Activated CD8-positive, alpha-beta memory T cell treated with anti-CD3 and anti-CD28 coated beads, Interleukin-2, amount 50 U/mL, for 24 hours (primary cell): ENCODE results near the gene MACC1.

ENCODE experiments used
- DNase-seq: peaks from one replicate; pipeline ENCODE4 v3.0.0-alpha.2; 2020; ENCODE audit errors: extremely low read depth

Gene MACC1, protein sequence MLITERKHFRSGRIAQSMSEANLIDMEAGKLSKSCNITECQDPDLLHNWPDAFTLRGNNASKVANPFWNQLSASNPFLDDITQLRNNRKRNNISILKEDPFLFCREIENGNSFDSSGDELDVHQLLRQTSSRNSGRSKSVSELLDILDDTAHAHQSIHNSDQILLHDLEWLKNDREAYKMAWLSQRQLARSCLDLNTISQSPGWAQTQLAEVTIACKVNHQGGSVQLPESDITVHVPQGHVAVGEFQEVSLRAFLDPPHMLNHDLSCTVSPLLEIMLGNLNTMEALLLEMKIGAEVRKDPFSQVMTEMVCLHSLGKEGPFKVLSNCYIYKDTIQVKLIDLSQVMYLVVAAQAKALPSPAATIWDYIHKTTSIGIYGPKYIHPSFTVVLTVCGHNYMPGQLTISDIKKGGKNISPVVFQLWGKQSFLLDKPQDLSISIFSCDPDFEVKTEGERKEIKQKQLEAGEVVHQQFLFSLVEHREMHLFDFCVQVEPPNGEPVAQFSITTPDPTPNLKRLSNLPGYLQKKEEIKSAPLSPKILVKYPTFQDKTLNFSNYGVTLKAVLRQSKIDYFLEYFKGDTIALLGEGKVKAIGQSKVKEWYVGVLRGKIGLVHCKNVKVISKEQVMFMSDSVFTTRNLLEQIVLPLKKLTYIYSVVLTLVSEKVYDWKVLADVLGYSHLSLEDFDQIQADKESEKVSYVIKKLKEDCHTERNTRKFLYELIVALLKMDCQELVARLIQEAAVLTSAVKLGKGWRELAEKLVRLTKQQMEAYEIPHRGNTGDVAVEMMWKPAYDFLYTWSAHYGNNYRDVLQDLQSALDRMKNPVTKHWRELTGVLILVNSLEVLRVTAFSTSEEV

DNA sequence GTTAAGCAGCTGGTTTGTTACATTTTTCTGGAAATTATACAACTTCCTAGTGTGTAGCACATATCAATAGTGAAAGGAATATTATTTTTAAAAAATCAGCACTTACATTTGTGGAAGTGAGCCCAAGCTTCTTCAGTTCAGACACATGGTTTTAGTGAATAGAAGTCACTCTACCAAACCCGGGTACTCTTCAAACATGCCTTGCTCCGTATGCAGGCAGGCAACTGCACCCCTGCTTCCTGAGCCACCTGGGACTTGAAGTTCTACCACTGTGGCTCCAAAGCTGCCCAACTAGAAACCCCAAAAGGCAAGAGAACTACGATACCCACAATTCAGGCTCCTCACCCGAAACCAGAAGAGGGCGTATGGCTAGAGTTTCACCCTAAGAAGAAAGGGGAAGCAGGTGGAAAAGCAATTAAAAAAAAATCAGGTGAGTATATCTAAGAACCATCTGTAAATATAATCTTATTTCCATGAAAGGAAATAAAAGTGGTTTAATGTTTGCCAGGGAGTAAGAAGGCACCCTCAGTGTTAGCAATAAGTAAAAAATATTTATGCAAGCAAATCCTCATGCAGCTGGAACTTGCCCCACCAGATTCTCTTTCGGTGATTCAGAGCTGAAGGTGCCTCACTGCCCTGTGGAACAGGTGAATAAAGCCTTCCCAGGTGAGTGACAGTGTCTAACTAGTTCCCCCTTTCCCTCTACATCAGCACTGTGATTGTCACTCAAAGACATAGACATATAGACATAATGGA lies at the start of gene MACC1:
Gene MACC1 (minus strand): TSS at position 192 of the 756 bp plus-strand sequence. CDS start 55,522 bp downstream, outside the sequence.
- DNase-seq = no peak

DNA sequence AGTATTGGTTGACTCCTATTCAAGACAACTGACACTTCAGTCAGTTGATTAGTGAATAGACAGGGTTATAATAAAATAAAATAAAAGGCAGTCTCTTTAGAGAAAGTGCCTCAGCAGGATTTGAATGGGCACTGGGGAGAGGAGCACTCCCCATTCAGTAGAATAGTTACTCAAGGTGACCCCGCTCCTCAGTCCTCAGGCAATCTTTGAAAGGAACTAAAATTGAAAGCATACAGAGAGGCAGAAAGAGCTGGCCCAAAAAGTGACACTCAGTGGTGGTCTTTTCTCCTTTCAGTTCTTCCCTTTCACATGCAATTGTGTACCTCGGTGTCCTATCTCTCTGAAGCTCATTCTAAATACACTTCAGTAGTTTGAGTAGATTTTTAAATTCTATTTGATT lies 47.4 kb upstream of the MACC1 start:
- no peak for DNase-seq

DNA sequence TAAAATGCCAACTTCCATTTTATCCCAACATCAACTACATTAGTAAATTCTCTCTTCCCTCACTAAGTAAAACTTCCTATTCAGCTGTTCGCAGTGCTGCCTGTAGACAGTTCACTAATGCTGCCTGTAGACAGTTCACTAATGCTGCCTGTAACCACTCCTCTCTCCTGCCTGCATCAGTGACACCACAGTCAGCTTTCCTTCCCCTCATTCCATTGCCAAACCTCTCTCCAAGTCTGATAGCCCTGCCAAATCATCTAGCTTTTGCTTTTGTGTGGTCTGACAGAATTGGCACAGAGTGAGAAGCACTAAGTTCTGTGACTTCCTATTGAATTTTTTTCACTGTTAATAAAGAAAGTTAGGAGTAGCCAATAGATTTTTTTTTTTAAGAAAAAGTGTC lies 43.0 kb upstream of the MACC1 start:
- DNase-seq = no peak

DNA sequence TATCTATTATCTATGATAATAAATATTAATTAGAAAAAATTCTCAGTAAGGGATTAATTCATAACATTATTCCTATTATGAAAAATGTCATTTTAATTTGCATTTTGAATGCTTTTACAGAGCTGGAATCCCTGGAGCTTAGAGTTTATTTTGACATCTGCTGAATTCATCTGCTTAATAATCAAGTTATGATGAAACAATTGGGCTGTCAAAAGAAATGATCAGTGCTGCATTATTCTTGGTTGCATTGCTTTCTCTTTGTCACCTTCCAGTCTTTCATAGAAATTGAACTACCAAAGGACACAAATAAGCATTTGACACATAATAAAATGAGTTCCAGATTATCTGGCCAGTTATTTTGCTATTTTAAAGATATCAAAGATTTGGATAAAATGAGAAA lies 40.0 kb upstream of the MACC1 start:
- no peak for DNase-seq

DNA sequence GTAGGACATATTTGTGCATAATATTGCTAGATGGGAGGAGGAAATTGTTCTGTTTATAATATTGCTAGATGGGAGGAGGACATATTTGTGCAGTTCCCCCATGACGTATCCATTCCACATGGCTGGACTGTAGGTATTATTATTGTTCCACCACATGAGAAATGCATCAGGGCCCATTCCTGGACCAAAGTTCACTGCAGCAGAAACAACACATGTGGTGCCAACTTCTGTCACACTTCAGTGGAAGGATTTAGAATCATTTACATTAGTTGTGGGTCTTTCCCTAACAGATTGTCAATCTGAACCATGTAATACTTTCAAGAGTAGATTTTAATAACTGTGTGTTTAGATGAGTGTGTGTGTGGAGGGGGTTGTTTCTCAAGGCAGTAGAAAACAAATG lies 32.7 kb upstream of the MACC1 start:
- DNase-seq = no peak

DNA sequence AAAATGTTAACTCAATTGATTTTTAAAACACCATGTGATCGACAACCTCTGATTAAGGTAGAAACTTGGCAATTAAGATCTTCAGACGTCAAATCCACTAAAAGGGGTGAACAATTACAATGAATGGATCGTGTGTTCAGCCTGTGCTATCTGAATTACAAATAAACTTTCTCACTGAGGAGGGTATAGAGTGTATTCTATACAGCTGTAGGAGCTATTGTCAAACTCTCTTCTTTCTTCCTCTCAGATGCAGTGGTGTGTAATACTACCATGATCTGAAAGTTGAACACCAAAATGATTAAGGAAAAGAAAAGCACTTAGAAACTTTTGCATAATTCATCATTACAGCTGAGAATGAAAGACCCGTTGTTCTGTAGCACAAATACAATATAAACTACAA lies 32.2 kb upstream of the MACC1 start:
- DNase-seq = no peak

DNA sequence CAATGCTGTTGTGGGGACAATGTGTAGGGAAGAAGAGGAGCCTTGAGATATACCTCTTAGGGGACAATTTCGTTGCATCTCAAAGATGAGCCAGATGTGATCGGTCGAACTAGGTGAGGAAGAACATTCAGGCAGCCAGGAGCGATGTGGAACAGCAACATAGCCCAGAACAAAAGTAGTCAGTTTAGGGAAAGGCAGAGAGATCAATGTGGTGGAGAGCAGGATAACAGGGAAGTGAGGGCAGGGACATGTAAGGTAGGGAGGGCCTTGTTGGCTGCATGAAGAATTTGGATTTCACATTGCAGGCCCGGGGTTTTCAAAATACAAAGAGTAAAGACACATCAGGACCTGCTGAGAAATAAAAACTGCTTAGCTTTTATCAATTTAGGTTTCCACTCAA lies 29.1 kb upstream of the MACC1 start:
- DNase-seq = no peak

DNA sequence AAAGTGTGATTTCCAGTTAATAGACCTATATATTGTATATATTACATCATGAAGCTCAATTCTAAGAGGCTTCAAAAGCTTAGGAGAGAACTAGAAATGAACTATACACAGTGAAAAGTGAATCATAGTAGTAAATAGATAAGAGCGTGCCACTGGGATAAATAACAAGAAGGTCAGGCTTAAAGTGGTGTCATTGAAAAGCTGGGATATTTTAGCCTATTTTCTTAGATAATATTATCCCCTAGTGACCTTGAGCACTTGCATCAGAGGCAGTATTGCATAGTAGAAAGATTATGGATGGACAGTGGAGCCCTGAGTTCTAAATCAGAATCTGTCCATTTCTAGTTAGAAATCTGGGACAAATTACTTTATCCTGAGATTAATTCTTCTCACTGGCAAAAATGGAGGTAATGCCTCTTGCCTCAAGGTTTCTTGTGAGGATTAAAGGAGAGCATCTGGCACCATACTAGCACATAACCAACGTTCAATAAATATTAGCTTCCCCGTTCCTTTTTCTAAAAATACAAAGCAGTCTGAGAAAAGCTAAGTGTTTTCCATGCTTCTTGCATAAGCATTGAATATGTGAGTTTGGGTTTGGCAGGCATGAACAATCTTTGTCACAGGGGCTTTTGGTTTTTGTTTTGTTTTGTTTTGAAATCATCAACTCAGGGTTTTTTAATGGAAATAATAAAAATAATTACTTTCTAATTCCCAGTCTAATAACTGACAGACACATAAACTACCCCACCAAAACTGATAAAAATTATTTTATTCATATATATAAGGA lies 27.3 kb upstream of the MACC1 start:
- no peak for DNase-seq

DNA sequence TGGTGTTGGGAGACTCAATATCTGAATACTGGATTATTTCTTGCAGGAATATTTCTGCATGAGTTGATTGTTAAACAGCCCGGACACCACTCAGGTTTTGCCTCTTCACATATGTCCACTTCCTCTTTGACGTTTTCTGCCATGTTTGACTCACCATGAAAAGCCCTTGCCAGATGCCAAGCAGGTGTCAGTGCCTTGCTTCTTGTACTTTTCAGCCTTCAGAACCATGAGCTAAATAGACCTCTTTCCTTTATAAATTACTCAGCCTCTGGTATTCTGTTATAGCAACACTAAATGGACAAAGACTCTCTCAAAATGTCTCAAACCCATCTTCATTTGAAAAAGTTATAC lies 24.7 kb upstream of the MACC1 start:
- DNase-seq = no peak

DNA sequence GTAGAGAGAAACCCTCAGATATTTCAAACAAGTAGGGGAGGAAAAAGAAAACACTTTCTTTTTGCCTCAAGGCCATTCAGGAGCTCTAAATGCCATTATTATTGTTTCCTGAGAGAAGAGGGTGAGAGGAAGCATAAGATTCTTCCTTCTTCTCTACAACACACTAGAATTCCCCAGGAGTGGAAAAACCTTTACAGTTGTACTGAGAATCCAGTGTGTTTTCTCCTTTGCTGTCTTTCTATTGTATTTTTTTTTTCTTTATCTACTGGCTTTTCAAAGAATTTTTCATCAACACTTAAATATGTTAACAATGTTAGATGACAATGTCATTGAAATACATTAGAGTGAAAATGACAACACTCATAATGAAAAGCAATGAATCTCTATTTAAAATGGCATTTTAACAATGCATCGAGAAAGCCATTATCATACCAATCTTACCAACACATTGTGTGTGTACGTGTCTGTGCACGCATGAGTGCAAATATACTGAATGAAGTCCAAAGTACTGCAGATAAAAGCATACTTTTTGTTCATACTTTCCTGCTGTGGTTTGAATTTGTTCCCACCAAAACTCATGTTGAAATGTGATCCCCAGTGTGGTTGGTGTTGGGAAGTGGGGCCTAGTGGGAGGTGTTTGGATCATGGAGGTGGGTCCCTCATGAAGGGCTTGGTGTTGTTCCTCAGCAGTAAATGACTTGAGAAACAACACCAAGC lies 24.2 kb upstream of the MACC1 start:
- no peak for DNase-seq

DNA sequence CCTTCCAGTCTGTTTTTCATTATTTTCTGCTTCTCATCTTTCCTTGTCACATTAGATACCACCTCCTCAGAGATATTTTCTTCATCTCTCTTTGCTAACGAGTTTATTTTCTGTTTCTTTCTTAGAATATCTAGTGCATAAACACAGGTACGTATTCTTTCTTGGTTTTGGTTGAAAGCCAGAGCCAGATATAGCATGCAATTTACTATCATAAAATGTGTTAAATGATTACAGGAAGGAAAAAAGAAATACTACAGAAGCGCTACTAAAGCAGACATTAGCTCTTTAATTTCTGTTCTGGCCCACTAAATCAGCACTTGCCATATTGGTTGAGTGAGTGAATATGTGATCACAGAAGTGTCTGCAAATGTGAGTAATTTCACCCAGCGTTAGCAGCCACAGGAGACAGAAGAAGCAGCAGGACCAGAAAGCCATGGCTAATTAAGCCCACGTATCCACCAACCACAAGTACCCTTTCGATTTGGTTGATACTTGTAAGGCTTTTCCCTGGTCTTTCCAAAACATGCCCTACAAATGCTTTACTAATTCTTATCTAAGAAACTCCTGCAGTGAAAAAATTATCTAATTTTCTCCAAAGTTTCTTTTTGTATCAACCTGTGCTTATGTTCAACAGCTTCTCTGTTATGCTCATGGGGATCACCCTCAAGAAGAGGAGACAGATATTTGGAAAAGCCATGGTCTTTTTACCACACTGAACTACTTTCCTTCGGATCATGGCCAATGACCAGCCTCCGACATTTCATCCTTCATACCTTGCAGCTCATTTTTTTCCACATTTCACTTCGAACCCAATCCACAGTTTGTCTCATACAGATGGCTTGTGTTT lies 23.1 kb upstream of the MACC1 start:
- DNase-seq = no peak

DNA sequence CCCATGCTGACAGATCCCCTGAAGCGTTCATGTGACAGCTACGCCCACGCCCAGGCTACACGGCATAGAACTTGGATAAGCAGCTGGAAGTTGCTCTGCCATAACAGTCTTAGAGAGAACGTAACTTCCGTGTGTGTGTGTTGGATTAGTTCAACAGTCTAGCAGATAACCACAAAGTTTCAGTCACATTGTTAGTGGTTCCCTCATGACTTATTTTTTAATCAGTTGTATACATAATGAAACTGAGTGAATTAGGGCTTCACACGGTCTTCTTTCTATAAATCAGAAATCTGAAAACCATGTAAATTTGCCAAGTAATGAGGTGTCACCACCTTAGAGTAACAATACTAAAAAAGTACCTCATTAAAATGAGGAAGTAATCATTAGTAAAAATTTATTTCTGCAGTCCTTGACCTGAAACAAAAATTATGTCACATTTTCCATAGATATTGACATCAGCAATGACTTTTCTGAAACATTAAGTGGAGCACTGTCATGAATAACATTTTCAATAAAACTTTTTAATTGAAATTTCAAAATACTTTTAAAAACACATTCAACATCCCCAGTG lies 21.7 kb upstream of the MACC1 start:
- no peak for DNase-seq

DNA sequence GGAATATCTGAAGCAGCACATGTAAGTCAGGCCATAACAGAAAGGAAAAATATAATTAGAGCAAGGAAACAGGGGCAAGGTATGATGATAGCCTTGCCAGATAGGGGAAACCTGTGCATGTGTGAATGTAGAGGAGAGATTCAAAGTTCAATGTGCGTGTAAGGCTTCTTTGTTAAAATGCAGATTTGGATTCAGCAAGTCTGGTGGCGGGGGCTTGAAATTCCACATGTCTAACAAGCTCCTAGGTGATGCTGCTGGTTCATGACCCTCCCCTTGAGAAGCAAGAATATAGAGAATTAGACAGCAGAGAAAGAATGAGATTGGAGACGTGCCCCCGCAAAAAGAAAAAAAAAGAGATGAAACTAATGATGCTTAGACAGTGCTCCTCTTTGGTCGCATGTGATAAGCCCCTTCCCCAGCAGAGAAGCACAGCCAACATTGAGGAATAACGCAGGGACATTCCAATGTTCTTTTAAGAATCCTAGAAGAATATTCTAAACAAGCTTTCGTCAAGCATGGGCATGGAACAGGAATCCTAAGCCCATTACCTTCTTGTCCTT lies 21.1 kb upstream of the MACC1 start:
- DNase-seq = no peak

DNA sequence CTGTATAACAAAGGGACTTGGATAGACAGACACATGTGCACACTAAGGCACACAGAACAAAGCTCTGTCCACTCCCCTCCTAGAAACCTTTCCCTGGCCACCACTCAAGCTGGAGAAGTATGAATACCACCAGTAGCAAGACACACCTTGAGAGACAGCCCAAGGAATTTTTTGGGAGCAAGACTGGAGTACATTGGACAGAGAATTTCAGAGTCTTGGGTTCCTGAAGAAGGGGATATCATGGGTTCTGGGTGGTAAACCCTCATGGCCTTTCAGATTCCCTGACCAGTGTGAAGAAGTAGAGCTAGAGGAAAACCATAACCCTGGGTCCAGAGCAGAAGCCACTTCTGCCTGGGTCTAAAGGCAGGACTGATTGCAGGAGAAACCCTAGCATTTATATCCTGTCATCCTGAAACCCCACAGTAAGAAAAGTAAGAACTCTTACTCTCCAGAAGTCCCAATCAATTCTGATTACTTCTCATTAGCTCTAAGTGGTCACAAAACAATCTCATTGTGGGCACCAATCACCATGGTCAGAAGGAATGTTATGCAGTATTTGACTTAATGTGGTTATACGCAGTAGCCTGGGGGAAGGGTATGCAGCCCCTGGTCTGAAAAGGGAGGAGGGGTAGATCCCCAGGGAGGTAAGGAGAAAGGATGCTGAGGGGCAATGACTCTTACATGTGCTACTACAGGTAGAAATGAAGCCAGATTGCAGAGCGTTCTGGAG lies 20.4 kb upstream of the MACC1 start:
- no peak for DNase-seq

DNA sequence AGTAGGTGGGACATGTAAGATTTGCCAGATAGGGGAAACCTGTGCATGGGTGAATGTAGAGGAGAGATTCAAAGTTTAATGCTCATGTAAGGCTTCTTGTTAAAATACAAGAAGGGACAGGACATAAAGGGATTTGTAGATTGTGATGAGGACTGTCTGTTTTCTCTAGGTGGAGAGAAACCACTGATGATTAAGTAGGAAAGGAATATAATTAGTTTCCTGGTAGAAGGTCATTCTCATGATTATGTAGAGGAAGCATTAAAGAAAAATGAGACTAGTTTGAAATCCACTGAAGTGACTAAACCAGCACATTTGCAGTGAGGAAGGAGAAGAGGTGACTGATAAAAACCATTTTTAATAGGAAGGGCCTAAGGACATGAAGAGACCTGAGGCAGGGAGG lies 19.6 kb upstream of the MACC1 start:
- DNase-seq = no peak

DNA sequence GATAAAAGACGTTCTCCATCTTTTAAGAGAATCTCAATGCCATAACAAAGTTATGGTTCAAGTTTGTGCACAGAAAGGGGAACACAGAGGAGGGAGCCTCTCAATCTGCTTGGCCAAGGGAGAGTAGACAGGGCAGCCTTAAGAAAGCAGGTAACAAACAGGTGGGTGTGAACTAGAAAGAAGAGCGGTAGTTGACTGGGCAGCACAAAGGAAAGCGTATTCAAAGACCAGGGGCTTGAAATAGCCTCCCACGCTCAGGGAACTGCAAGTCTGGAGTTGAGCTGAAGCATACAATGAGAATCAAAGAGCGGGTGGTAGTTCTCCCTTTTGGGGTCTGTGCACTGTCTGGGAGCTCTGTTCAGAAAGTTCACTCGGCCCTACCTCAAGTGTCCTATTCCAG lies 18.9 kb upstream of the MACC1 start:
- DNase-seq = no peak

DNA sequence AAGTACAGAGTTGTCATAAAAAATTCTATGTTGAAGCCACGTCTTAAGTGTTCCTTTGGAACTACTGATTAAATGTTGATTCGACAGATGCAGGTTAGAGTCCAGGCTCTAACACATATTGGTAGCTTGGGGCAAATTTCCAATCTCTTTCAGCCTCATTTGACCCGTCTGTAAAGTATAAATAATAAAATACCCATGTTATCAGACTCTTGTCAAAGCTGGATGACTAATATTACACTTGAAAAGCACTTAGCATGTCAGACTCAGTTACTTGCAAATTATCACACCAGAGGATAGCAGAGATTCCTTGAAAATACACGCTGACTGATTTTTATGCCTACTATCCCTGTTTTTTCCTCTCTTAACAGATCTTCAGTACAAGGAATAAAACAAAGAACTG lies 18.1 kb upstream of the MACC1 start:
- DNase-seq = no peak

DNA sequence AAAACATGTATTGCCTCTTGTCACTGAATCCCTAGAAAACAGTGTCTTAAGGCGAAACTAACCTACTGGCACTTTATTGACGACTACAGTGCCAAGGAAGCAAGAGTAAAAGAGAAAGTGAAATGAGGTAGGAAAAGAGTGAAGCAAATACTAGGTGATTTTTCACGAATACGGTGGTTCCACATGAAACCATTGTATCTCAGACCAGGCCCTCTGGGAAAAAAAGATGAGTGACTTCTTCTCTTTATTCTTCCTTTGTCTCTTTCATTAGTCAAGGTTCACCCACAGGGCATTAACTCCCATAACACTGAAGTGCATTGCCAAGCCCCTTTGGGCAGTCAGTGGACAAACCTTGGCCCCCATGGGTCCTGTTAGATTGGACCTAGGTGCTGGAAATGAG lies 16.2 kb upstream of the MACC1 start:
- no peak for DNase-seq

DNA sequence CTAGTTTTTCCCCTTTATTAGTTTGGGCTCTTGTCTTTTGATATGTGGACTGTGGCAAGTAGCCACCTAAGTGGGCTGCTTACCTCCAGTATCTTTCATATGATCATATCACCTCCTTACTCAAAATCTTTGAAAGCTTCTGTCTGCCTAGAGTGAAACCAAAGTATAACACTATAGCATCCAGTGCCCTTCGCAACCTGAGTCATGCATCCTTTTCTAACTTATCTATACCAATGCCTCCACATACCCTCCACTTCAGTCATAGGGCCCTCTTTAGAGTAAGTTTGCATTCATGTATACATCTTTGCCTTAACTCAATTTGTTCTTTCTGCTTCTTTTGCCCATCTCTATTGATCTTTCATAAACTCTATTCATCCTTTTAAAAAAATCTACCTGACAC lies 15.7 kb upstream of the MACC1 start:
- no peak for DNase-seq
